ENCODE measurements around the gene VIPR2.
"Not testable (repeated sequence)": the region's sequence is repeated elsewhere in the genome, so short reads cannot be mapped to it uniquely, and the experiment has no call there.

VIPR2 gene

DNA sequence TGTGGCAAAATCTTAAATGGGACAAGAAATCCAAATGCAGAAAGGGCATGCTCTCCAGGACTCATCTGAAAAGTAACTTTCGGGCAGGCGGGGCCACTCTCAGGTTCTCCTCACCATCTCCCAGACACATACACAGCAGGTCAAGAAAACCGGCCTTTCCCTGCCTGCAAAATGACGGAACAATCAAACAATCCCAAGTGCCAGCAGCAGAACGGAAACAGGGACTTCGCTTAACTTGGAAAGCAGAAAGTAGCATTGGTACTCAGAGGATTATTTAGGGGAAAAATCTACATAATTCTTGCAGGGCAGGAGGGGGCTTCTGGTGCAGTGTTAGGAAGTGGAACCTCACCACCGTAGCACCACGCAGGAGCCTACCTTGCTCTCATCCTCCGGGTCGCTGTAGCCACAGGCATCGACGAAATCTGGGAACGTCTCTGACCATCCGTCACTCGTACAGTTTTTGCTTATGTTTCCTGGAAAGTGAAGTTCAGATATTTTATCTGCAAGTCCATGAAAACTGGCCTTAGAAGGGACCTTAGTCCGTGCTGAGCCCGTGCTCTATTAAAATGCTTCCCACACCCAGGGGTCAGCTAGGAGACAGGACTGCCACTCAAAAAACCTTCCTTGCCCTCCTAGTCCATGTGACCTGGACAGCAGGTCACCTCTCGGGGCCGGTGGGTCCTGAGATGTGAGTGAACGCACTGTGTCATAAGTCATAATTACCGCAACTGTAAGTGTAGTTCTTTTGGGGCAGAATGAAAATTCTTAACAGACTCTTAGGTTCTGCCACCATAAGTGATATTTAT, 41.1 kb downstream of the VIPR2 start:
- no peak for DNase-seq

- peak; percentile 4 for DNase-seq
These were observed 41.8 kb downstream of the VIPR2 start for GRCh38 chr7:159102681-159103381.

- DNase-seq: peak; percentile 3
These were observed 43.0 kb downstream of the VIPR2 start for GRCh38 chr7:159101661-159102091.

DNA sequence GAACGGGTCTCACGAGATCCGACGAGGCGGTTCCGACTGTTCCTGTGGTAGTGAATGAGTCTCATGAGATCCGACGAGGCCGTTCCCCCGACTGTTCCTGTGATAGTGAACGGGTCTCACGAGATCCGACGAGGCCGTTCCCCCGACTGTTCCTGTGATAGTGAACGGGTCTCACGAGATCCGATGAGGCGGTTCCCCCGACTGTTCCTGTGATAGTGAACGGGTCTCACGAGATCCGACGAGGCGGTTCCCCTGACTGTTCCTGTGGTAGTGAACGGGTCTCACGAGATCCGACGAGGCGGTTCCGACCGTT, 43.6 kb downstream of the VIPR2 start:
- not testable (repeated sequence) for DNase-seq

GRCh38 chr7:159100281-159101082, 44.2 kb downstream of the VIPR2 start:
- peak; percentile 10 for DNase-seq

- DNase-seq: peak; percentile 4
These were observed 44.9 kb downstream of the VIPR2 start for GRCh38 chr7:159099711-159100231.

GRCh38 chr7:159098811-159099655, 45.6 kb downstream of the VIPR2 start:
- peak; percentile 1 for DNase-seq

DNA sequence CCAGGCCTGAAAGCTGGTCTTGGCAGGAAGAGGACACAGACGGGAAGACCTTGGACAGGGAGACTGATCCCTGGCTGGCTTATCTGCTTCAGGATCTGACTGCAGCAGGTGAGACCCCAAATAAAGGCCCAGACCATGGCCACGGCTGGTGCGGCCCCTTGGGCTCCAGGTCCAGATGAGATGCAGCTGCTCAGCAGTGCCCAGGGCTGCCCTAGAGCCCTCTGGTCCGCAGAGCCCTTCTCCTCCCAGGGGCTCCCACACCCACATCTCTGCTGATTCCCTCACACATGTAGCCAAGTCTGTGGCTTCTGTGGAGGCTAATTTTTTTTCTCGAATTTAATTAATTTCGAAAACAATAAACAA, 46.3 kb downstream of the VIPR2 start:
- DNase-seq: peak; percentile 8

GRCh38 chr7:159097661-159098423, 46.8 kb downstream of the VIPR2 start:
- peak; percentile 4 for DNase-seq

GRCh38 chr7:159096736-159097581, 47.7 kb downstream of the VIPR2 start:
- peak; percentile 3 for DNase-seq

DNA sequence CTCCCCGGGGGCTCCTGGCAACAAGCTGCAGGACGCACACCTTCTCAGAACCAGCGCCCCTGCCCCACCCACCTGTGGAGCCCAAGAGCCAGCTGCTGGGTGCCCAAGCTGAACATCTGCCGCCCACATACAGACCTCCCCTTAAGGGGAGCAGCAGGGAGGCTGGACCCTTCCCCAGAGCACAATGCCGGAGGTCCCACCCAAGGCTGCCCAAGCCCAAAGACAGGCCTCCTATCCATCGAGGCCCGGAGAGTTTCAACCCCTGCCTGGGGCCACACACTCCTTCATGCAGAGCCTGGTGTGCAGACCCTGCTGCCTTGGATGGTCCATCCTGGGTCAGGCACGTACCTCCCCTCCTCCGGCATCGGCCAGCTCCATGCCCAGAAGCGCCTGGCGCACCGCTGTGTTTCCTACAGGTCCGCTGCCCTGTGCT, 48.7 kb downstream of the VIPR2 start:
- DNase-seq: peak; percentile 7

- DNase-seq: peak; percentile 10
These were observed 49.5 kb downstream of the VIPR2 start for GRCh38 chr7:159094919-159095915.

DNA sequence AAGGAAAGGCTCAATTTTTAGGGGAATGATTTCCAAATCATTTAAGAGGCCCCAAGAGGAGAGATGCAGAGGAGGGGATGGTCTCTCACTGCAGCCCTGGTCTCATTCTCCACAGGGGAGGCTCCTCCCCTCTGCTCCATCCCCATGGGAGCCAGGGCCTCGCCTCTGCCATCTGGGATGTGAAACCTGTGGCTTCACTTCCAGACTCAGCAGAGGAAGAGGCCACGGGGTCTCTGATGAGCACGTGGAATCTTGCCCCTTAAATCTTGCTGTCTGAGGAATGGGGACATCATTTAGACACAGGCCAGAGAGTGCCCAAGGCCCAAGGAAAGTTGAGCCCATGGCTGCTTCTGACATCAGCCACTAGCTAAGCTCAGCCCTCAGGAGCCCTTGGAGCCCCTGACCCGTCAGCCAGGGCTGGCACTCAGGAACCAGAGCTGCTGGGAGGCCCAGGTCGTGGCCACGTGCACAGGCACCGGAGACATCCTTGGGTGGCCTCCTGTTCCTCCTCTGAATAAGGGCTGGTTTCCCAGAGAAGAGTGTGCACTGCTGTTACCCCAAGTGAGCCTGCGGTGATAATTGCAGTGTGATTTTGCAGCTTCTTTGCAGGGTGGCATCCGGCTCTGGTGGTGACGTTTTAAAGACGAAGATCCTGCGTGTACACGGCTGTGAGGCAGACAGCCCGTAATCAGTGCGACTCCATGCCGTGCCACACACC, 50.5 kb downstream of the VIPR2 start:
- peak; percentile 5 for DNase-seq

DNA sequence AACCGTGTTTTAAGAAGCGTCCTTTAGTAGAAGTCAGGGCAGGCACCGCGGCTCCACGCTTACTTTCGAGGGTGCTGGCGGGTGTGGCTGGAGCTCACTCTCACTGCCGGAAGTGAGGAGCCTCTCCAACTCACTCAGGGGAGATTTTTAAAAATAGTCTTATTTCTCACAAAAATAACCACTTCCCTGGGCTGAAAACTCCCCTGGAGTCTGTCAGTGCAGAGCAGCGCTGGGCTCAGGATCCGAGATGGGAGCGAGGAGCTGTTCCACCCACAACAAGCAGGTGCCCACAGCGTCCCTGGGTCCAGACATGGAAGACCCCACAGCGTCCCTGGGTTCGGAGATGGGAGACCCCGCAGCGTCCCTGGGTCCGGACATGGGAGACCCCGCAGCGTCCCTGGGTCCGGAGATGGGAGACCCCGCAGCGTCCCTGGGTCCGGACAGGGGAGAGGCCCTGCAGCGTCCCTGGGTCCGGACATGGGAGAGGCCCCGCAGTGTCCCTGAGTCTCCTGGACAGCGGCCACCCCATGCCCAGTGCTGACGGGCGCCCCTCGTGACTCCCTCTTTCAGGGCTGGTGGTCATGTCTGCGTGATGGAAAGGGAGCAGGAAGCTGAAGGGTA, 51.2 kb downstream of the VIPR2 start:
- DNase-seq: peak; percentile 3

- DNase-seq: peak; percentile 13
These were observed 52.0 kb downstream of the VIPR2 start for GRCh38 chr7:159092701-159093121.

DNA sequence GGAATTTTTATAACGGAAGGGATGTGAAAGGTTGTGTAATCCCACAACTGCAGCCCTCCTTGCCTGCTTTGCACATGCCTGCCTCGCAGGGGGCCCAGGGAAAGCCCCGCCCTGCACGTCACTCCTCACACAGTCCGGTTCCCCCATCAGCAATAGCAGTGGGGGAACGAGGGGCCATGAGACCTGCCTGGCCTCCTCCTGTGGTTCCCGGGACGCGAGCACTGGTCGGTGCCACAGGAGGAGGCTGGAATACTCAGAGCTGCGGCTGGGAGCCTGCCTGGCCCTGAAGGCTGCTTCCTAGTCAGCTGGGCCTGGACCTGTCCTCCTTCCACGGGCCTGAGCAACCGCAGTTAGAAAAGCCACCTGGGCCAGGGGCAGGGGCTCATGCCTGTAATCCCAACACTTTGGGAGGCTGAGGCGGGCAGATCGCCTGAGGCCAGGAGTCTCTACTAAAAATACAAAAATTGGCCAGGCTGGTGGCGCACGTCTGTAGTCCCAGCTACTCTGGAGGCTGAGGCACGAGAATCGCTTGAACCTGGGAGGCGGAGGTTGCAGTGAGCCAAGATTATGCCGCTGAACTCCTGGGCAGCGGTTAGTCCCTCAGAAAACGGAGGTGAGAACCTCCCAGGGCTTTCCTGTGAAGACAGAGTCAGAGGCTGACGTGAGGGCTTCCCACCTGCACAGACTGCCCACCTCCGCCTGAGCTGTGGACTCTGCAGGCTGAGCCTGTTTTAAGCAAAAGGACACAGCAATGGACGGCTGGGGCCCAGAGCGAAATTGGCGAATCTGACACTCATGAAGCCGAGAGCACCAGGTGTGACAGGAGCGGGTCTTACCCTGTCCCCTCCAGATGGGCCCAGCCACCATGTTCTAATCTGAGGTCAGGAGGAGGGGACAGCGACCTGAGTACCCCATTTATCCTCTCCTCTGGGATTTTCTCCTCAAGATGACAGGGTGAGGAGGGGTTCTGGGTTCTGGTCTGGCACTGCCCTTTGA, 52.9 kb downstream of the VIPR2 start:
- peak; percentile 4 for DNase-seq

DNA sequence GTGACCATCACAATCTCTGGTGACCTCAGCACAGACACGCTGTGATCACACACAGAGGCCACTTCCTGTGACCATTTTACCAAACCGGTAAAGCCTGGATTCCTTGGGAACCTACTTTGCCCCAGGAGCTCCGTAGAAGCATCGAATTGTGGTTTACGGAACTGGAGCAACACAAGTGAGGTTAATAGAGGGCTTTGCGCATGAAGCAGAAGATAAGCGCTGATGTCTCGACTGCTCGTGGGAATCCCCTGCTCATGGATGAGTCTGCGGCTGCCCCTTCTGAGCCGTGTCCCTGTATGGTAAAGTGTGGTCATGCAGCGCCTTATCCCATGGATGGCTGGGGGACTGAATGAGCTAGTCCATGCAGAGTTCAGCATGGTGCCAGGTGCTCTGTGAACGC, 53.6 kb downstream of the VIPR2 start:
- peak; percentile 2 for DNase-seq

All from activated T-cell treated with anti-CD3 and anti-CD28 coated beads, Interleukin-2, amount 50 U/mL, for 1 hour (primary cell).